ENCODE measurements around the gene FUT4.

FUT4 gene

GRCh38 chr11:94584978-94585377 lies 41.3 kb downstream of the FUT4 start:
- no peak for DNase-seq (ENCODE audit: low read depth)
- H3K4me3 ChIP-seq (ENCODE audit: low read depth, low read length), result no peak overlapping the region
- no peak for TF ChIP-seq CTCF (IDR thresholded peaks at IDR 0.05; ENCODE audit: insufficient read depth, low read depth, low read length, missing control alignments)

GRCh38 chr11:94585399-94585798 lies 41.7 kb downstream of the FUT4 start:
- no peak for TF ChIP-seq CTCF (IDR thresholded peaks at IDR 0.05; ENCODE audit: insufficient read depth, low read depth, low read length, missing control alignments)
- no peak overlapping the region for H3K4me3 ChIP-seq (ENCODE audit: low read depth, low read length)

DNA sequence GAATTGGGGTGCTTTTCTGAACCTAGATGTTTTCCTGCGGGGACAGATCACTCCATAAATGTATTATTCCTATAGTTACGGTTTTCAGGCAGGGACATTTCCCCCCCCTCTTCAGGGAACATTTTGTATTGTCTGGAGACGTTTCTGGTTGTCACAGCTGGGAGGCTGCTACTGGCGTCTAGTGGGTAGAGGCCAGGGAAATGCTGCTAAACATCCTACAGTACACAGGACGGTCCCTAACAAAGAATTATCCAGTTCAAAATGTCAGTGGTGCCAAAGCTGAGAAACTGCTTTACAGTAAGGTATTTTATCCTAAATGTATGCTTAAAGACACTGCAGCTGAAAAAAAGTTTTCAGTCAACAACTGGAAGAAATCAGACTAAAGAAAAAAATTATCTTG lies 42.8 kb downstream of the FUT4 start:
- no peak for DNase-seq (ENCODE audit: low read depth)
- H3K4me3 ChIP-seq (ENCODE audit: low read depth, low read length), result no peak overlapping the region
- no peak for TF ChIP-seq CTCF (IDR thresholded peaks at IDR 0.05; ENCODE audit: insufficient read depth, low read depth, low read length, missing control alignments)

More at GRCh38 chr11:94585399-94585798, 41.7 kb downstream of the FUT4 start:
- DNase-seq (ENCODE audit: low read depth), result no peak

- TF ChIP-seq CTCF (IDR thresholded peaks at IDR 0.05; ENCODE audit: insufficient read depth, low read depth, low read length, missing control alignments), result no peak
- no peak overlapping the region for H3K4me3 ChIP-seq (ENCODE audit: low read depth, low read length)
- no peak for DNase-seq (ENCODE audit: low read depth)
These were observed 43.3 kb downstream of the FUT4 start for GRCh38 chr11:94586978-94587377.

DNA sequence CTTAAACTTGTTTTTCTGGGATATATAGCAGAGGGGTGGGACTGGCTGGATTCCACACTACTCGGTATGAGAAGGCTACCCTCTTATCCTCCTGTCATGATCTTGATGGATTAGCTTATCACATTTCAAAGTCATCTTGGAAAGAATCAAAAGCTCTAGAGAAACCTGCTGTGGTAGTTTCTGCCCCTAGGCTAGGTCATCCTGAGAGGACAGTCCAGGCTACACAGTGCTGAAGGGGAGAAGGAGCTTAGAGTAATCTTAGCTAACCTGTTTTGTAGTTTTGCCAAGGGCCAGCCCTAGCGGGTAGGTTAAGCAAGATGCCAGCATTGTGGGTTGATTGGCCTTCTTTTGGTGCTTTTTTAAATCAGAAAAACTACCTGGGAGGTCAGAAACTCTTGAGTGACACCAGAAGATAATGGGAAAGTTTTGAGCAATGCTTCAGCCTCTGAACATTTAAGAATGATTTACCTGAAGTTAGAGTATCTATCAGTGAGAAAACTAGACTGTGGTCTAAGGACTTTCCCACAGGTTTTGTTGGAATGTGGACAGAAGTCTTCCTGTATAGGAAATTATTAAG lies 44.7 kb downstream of the FUT4 start:
- no peak for DNase-seq (ENCODE audit: low read depth)
- H3K4me3 ChIP-seq (ENCODE audit: low read depth, low read length), result no peak overlapping the region
- no peak for TF ChIP-seq CTCF (IDR thresholded peaks at IDR 0.05; ENCODE audit: insufficient read depth, low read depth, low read length, missing control alignments)

- TF ChIP-seq CTCF (IDR thresholded peaks at IDR 0.05; ENCODE audit: insufficient read depth, low read depth, low read length, missing control alignments), result no peak
These were observed 46.8 kb downstream of the FUT4 start for GRCh38 chr11:94590352-94591041.

GRCh38 chr11:94593030-94593429 lies 49.3 kb downstream of the FUT4 start:
- no peak overlapping the region for H3K4me3 ChIP-seq (ENCODE audit: low read depth, low read length)
- no peak for TF ChIP-seq CTCF (IDR thresholded peaks at IDR 0.05; ENCODE audit: insufficient read depth, low read depth, low read length, missing control alignments)
- peak; percentile 30 for DNase-seq (ENCODE audit: low read depth)

More at GRCh38 chr11:94590352-94591041, 46.8 kb downstream of the FUT4 start:
- no peak overlapping the region for H3K4me3 ChIP-seq (ENCODE audit: low read depth, low read length)
- DNase-seq (ENCODE audit: low read depth), result no peak
